ENCODE results near the gene CYB5D1.

DNA sequence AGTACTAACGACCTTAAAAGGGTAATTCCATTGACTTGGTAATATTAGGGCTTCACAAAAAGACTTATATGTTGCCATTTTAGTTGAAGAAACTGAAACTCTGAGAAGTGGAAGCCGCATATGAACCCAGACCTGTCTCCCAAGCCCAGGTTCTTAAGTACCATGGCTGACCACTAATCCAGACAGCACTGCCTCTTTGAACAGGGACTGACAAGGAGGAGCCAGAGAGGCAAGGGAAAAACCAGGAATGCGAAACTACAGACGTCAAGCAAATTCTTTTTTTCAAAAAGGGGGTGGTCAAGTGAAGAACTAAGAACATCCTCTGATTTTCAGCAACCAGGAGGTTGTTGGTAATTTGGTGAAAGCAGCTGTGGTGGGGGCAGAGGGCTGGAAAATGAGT, 15.2 kb downstream of the CYB5D1 start:
- no peak for TF ChIP-seq POLR2A (IDR thresholded peaks at IDR 0.05)
- TF ChIP-seq, protein P1, sequence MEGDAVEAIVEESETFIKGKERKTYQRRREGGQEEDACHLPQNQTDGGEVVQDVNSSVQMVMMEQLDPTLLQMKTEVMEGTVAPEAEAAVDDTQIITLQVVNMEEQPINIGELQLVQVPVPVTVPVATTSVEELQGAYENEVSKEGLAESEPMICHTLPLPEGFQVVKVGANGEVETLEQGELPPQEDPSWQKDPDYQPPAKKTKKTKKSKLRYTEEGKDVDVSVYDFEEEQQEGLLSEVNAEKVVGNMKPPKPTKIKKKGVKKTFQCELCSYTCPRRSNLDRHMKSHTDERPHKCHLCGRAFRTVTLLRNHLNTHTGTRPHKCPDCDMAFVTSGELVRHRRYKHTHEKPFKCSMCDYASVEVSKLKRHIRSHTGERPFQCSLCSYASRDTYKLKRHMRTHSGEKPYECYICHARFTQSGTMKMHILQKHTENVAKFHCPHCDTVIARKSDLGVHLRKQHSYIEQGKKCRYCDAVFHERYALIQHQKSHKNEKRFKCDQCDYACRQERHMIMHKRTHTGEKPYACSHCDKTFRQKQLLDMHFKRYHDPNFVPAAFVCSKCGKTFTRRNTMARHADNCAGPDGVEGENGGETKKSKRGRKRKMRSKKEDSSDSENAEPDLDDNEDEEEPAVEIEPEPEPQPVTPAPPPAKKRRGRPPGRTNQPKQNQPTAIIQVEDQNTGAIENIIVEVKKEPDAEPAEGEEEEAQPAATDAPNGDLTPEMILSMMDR (IDR thresholded peaks at IDR 0.05): no peak

Measured in thyroid gland (tissue), 4 donors.